Hepatocyte (in vitro differentiated cells): ENCODE results near the gene B4GALNT2. TPM values are rescaled to one million over a fixed set of nuclear protein-coding genes. Genes with fewer than 3 reads are reported as not detected.
A peak's percentile ranks its signal among the peaks of the same experiment; 100 is the strongest.

Experiments used
- DNase-seq: peaks from one replicate; pipeline ENCODE4 v3.0.0-alpha.2; 2016; ENCODE audit warnings: low spot score
- H2AFZ ChIP-seq: fragments of 200-600 bp; sonication (generic); 2 replicates; pipeline ENCODE4 v1.6.0; 2016; ENCODE audit warnings: antibody characterized with exemption, mild to moderate bottlenecking
- H3K27ac ChIP-seq: fragments of 200-600 bp; sonication (generic); 2 replicates; pipeline ENCODE4 v1.5.1; 2016; ENCODE audit warnings: mild to moderate bottlenecking
- H3K27me3 ChIP-seq: fragments of 200-600 bp; sonication (generic); 2 replicates; pipeline ENCODE4 v1.6.1; 2016
- H3K36me3 ChIP-seq: fragments of 200-600 bp; sonication (generic); replicated peaks from 2 replicates; pipeline ENCODE4 v1.5.1; 2016; ENCODE audit warnings: low read depth; ENCODE audit not compliant: insufficient read depth
- H3K4me1 ChIP-seq: fragments of 200-600 bp; sonication (generic); 2 replicates; pipeline ENCODE4 v1.5.1; 2016; ENCODE audit warnings: mild to moderate bottlenecking, moderate library complexity; ENCODE audit not compliant: insufficient read depth
- H3K4me2 ChIP-seq: fragments of 200-600 bp; sonication (generic); 2 replicates; pipeline ENCODE4 v1.6.0; 2016
- H3K4me3 ChIP-seq: fragments of 200-600 bp; sonication (generic); 2 replicates; pipeline ENCODE4 v1.5.1; 2016; ENCODE audit warnings: mild to moderate bottlenecking
- H3K79me2 ChIP-seq: fragments of 200-600 bp; sonication (generic); 2 replicates; pipeline ENCODE4 v1.6.0; 2017; ENCODE audit warnings: mild to moderate bottlenecking
- H3K9me2 ChIP-seq: fragments of 200-600 bp; sonication (generic); replicated peaks from 2 replicates; pipeline ENCODE4 v1.6.0; 2017; ENCODE audit warnings: mild to moderate bottlenecking; ENCODE audit not compliant: insufficient read depth
- H3K9me3 ChIP-seq: fragments of 200-600 bp; sonication (generic); 2 replicates; pipeline ENCODE4 v1.5.1; 2016; ENCODE audit warnings: low read depth, mild to moderate bottlenecking
- H4K20me1 ChIP-seq: fragments of 200-600 bp; sonication (generic); 2 replicates; pipeline ENCODE4 v1.6.0; 2016; ENCODE audit warnings: mild to moderate bottlenecking; ENCODE audit not compliant: insufficient read depth, poor library complexity, severe bottlenecking
- EZH2 ChIP-seq: fragments of 200-600 bp; sonication (generic); IDR thresholded peaks from 2 replicates; pipeline ENCODE4 v1.6.1; 2016; ENCODE audit warnings: antibody characterized with exemption, mild to moderate bottlenecking, borderline replicate concordance
- EZH2phosphoT487 ChIP-seq: fragments of 200-600 bp; sonication (generic); IDR thresholded peaks from one replicate; pipeline ENCODE4 v1.6.1; 2018; ENCODE audit warnings: antibody characterized with exemption, mild to moderate bottlenecking, low read depth, moderate library complexity; ENCODE audit not compliant: unreplicated experiment, severe bottlenecking
- WGBS: methylation state at CpG from one replicate; pipeline ENCODE4 v1.1.6; 2016; ENCODE audit warnings: low lambda C conversion rate; ENCODE audit errors: missing lambda C conversion rate; 5-methylcytosine and 5-hydroxymethylcytosine counted together
- polyA plus RNA-seq: library from polyadenylated mRNA; unstranded; fragments of >200 nt; fragmentation: Nextera tagmentation; extraction: Ambion mirVana; gene quantifications from 2 replicates; pipeline ENCODE4 v1.2.1, GENCODE V29; 2016
- total RNA-seq: library from RNA; depleted of rRNA; stranded (reverse); fragments of >200 nt; gene quantifications from 2 replicates; pipeline ENCODE4 v1.2.3, GENCODE V29; 2014
- TF ChIP-seq, protein P1 (sequence below): fragments of 200-600 bp; sonication (generic); IDR thresholded peaks from 2 replicates; pipeline ENCODE4 v1.5.1; 2016; ENCODE audit warnings: antibody characterized with exemption, mild to moderate bottlenecking; ENCODE audit not compliant: poor library complexity

The B4GALNT2 gene
- total and polyA plus RNA-seq, 2 experiments from 2014 or later: 0.40 to 1.3 TPM

GRCh38 chr17:49224997-49225337 lies 92.4 kb downstream of the B4GALNT2 start:
- Histone ChIP-seq H3K9me2 (no peaks in the 10 kb centered on the region), H3K79me2 (no peaks in the 10 kb centered on the region), H3K9me3 (no peaks in the 10 kb centered on the region), H3K27ac (no peak overlapping the region), H3K4me3 (peak overlapping the region; percentile 5), H4K20me1 (no peaks in the 10 kb centered on the region), H2AFZ (peak overlapping the region; percentile 20), H3K27me3 (peaks cover 70% of the 10 kb centered on the region), H3K4me1 (peaks cover 13% of the 10 kb centered on the region), H3K36me3 (no peaks in the 10 kb centered on the region), H3K4me2 (peak overlapping the region; percentile 77)
- no peak for DNase-seq
- TF ChIP-seq EZH2phosphoT487 (no peak), EZH2 (no peak)
- TF ChIP-seq, protein P1, sequence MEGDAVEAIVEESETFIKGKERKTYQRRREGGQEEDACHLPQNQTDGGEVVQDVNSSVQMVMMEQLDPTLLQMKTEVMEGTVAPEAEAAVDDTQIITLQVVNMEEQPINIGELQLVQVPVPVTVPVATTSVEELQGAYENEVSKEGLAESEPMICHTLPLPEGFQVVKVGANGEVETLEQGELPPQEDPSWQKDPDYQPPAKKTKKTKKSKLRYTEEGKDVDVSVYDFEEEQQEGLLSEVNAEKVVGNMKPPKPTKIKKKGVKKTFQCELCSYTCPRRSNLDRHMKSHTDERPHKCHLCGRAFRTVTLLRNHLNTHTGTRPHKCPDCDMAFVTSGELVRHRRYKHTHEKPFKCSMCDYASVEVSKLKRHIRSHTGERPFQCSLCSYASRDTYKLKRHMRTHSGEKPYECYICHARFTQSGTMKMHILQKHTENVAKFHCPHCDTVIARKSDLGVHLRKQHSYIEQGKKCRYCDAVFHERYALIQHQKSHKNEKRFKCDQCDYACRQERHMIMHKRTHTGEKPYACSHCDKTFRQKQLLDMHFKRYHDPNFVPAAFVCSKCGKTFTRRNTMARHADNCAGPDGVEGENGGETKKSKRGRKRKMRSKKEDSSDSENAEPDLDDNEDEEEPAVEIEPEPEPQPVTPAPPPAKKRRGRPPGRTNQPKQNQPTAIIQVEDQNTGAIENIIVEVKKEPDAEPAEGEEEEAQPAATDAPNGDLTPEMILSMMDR: no peak
- WGBS: 46% methylated on average over 3 of the region's 11 CpGs

GRCh38 chr17:49225554-49226236 lies 93.1 kb downstream of the B4GALNT2 start:
- no peak overlapping the region for H3K4me3 ChIP-seq
- H4K20me1 ChIP-seq: no peaks in the 10 kb centered on the region
- no peak overlapping the region for H3K4me2 ChIP-seq
- H3K9me3 ChIP-seq: no peaks in the 10 kb centered on the region
- H3K27me3 ChIP-seq: peaks cover 74% of the 10 kb centered on the region
- H2AFZ ChIP-seq: no peak overlapping the region
- no peak for DNase-seq
- H3K9me2 ChIP-seq: no peaks in the 10 kb centered on the region
- WGBS: 91% methylated on average over 8 of the region's 8 CpGs
- no peaks in the 10 kb centered on the region for H3K79me2 ChIP-seq
- H3K4me1 ChIP-seq: peaks cover 17% of the 10 kb centered on the region
- no peaks in the 10 kb centered on the region for H3K36me3 ChIP-seq
- TF ChIP-seq, protein P1: no peak
- TF ChIP-seq EZH2phosphoT487: no peak
- no peak overlapping the region for H3K27ac ChIP-seq

Other genes with a start within 250 kb of the B4GALNT2 start
- 91.6 and 107 TPM in 2 replicates for gene ATP5MC1, start 240.0 kb upstream of the B4GALNT2 start, total RNA-seq
- 197 and 223 TPM in 2 replicates for gene ATP5MC1, start 240.0 kb upstream of the B4GALNT2 start, polyA plus RNA-seq
- 62.3 and 63.3 TPM in 2 replicates for gene UBE2Z, start 224.4 kb upstream of the B4GALNT2 start, total RNA-seq
- gene UBE2Z, start 224.4 kb upstream of the B4GALNT2 start, polyA plus RNA-seq: 66.7 and 73.7 TPM in 2 replicates
- 91.5 and 101 TPM in 2 replicates for gene SNF8, start 187.9 kb upstream of the B4GALNT2 start, total RNA-seq
- 195 and 227 TPM in 2 replicates for gene SNF8, start 187.9 kb upstream of the B4GALNT2 start, polyA plus RNA-seq
- not detected in 2 replicates for gene GIP, start 164.2 kb upstream of the B4GALNT2 start, total RNA-seq
- gene GIP, start 164.2 kb upstream of the B4GALNT2 start, polyA plus RNA-seq: 2.3 TPM in 2 replicates
- gene IGF2BP1, start 135.4 kb upstream of the B4GALNT2 start, total RNA-seq: 42.9 and 50.0 TPM in 2 replicates
- gene IGF2BP1, start 135.4 kb upstream of the B4GALNT2 start, polyA plus RNA-seq: 37.0 and 40.7 TPM in 2 replicates
- 0.96 TPM in 1 of 2 replicates, not detected in the other for gene GNGT2, start 77.8 kb downstream of the B4GALNT2 start, total RNA-seq
- gene GNGT2, start 77.8 kb downstream of the B4GALNT2 start, polyA plus RNA-seq: 0.92 TPM in 1 of 2 replicates, not detected in the other
- gene ABI3, start 77.9 kb downstream of the B4GALNT2 start, total RNA-seq: 0.13 and 0.52 TPM in 2 replicates
- gene ABI3, start 77.9 kb downstream of the B4GALNT2 start, polyA plus RNA-seq: 0.29 and 0.43 TPM in 2 replicates
- gene PHOSPHO1, start 98.0 kb downstream of the B4GALNT2 start, total RNA-seq: not detected in 2 replicates
- 0.54 TPM in 1 of 2 replicates, not detected in the other for gene PHOSPHO1, start 98.0 kb downstream of the B4GALNT2 start, polyA plus RNA-seq
- 46.2 and 55.6 TPM in 2 replicates for gene ZNF652, start 229.5 kb downstream of the B4GALNT2 start, total RNA-seq
- gene ZNF652, start 229.5 kb downstream of the B4GALNT2 start, polyA plus RNA-seq: 18.5 and 23.0 TPM in 2 replicates